ENCODE results near the gene PLEKHG4B. TPM values are rescaled to one million over a fixed set of nuclear protein-coding genes. Genes with fewer than 3 reads are reported as not detected.

PLEKHG4B gene
- total RNA-seq, 4 donors from 2014 or later: 5.5 to 10.9 (median 7.1) TPM

- TF ChIP-seq POLR2A (IDR thresholded peaks at IDR 0.05): no peak
- TF ChIP-seq CTCF (IDR thresholded peaks at IDR 0.05): no peak
- no peak overlapping the region for H3K4me3 ChIP-seq (replicated peaks in 1 of 3)
- WGBS, 2 donors: 91 to 92% methylated on average over 11 of the region's 16 CpGs
- intact Hi-C loops (cut with DNase I): no loop called here
- no peaks in the 10 kb centered on the region for H3K27me3 ChIP-seq
- H3K9me3 ChIP-seq: no peaks in the 10 kb centered on the region
- H3K36me3 ChIP-seq: no peaks in the 10 kb centered on the region
- no peak overlapping the region for H3K27ac ChIP-seq
- peaks cover 0 to 7% of the 10 kb centered on the region in 2 donors for H3K4me1 ChIP-seq
- no peak for DNase-seq
Measured at GRCh38 chr5:73768-74502, 18.0 kb upstream of the PLEKHG4B start.

GRCh38 chr5:74503-75109, 17.4 kb upstream of the PLEKHG4B start:
- no peak overlapping the region for H3K27ac ChIP-seq
- no peaks in the 10 kb centered on the region for H3K36me3 ChIP-seq
- H3K9me3 ChIP-seq: no peaks in the 10 kb centered on the region
- WGBS, 2 donors: 84% methylated on average over 15 of the region's 15 CpGs
- intact Hi-C loops (cut with DNase I): no loop called here
- DNase-seq: no peak
- no peak for TF ChIP-seq POLR2A (IDR thresholded peaks at IDR 0.05)
- no peak for TF ChIP-seq CTCF (IDR thresholded peaks at IDR 0.05)
- no peaks in the 10 kb centered on the region for H3K27me3 ChIP-seq
- peaks cover 0 to 7% of the 10 kb centered on the region in 2 donors for H3K4me1 ChIP-seq
- H3K4me3 ChIP-seq (replicated peaks in 1 of 3): no peak overlapping the region

- WGBS, 2 donors: 35 to 53% methylated on average over 31 of the region's 31 CpGs
- Histone ChIP-seq H3K4me3 (replicated peaks in 1 of 3) (no peak overlapping the region), H3K36me3 (no peaks in the 10 kb centered on the region), H3K4me1 (peaks cover 0 to 7% of the 10 kb centered on the region in 2 donors), H3K27ac (no peak overlapping the region), H3K27me3 (no peaks in the 10 kb centered on the region), H3K9me3 (no peaks in the 10 kb centered on the region)
- TF ChIP-seq CTCF (IDR thresholded peaks at IDR 0.05) (no peak), POLR2A (IDR thresholded peaks at IDR 0.05) (no peak)
- intact Hi-C loops (cut with DNase I): no loop called here
- peak; percentile 51 to 60 for DNase-seq
Measured at GRCh38 chr5:75331-76320, 16.3 kb upstream of the PLEKHG4B start.

- WGBS, 2 donors: 89 to 93% methylated on average over 21 of the region's 22 CpGs
- no peak for DNase-seq
- intact Hi-C loops (cut with DNase I): no loop called here
Measured at GRCh38 chr5:76358-77169, 15.4 kb upstream of the PLEKHG4B start.

More at GRCh38 chr5:76358-77169, 15.4 kb upstream of the PLEKHG4B start:
- TF ChIP-seq POLR2A (IDR thresholded peaks at IDR 0.05): no peak
- TF ChIP-seq CTCF (IDR thresholded peaks at IDR 0.05): no peak
- no peaks in the 10 kb centered on the region for H3K9me3 ChIP-seq
- H3K27ac ChIP-seq: no peak overlapping the region
- no peaks in the 10 kb centered on the region for H3K36me3 ChIP-seq
- H3K4me1 ChIP-seq: peaks cover 0 to 7% of the 10 kb centered on the region in 2 donors
- no peaks in the 10 kb centered on the region for H3K27me3 ChIP-seq
- no peak overlapping the region for H3K4me3 ChIP-seq (replicated peaks in 1 of 3)

Data from thyroid gland (tissue), 4 donors.